GM12892 (cell line): Measurements from ENCODE around the gene BTNL3.

Experiments used
- POLR2A ChIP-seq: IDR thresholded peaks from 2 replicates; pipeline ENCODE4 v1.6.1; 2011; ENCODE audit warnings: low read depth, low read length, control low read depth
- POLR2AphosphoS5 ChIP-seq: IDR thresholded peaks from 2 replicates; pipeline ENCODE4 v1.6.1; 2011; ENCODE audit warnings: low read depth, low read length, control low read depth
- TAF1 ChIP-seq: IDR thresholded peaks from 2 replicates; pipeline ENCODE4 v1.6.1; 2011; ENCODE audit warnings: low read depth, mild to moderate bottlenecking, control low read depth, low read length, borderline replicate concordance

DNA sequence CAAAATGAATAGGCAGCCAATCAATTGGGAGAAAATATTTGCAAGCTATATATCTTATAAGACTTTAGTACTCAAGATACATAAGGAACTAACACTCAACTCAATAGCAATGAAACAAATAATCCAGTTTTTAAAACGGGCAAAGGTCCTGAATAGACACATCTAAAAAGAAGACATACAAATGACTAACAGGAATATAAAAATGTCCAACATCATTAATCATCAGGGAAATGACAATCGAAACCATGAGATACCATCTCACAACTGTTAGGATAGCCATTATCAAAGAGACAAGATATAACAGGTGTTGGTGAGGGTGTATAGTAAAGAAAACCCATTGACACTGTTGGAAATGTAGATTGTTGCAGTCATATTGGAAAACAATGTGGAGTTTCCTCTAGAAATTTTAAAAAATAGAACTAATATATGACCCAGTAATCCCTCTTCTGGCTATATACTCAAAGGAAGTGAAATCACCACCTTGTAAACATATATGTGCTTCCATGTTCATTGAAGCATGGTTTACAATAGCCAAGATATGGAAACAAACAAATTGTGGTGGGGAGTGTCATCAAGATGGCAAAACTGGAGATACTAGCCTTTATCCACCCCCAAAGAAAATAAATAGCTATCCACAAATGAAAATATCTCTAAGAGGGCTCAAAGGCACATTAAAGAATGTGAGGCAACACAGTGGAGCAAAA lies 13.9 kb upstream of the BTNL3 start:
- no peak for TF ChIP-seq POLR2A
- no peak for TF ChIP-seq POLR2AphosphoS5
- no peak for TF ChIP-seq TAF1
